HEK293 (cell line): ENCODE data around the gene ENO2.

Experiments used
- GLIS2 ChIP-seq: fragments of 450-650 bp; formaldehyde crosslinking; IDR thresholded peaks from 2 replicates; pipeline ENCODE4 v1.5.1; 2016; ENCODE audit warnings: missing biosample characterization, missing genetic modification characterization
- KLF1 ChIP-seq: fragments of 450-650 bp; formaldehyde crosslinking; IDR thresholded peaks from 2 replicates; pipeline ENCODE4 v1.5.1; 2016; ENCODE audit warnings: missing biosample characterization, missing genetic modification characterization
- KLF8 ChIP-seq: fragments of 450-650 bp; formaldehyde crosslinking; IDR thresholded peaks from 2 replicates; pipeline ENCODE4 v1.5.1; 2016; ENCODE audit warnings: missing biosample characterization, missing genetic modification characterization
- KLF9 ChIP-seq: fragments of 450-650 bp; formaldehyde crosslinking; IDR thresholded peaks from 2 replicates; pipeline ENCODE4 v1.5.1; 2016; ENCODE audit warnings: missing biosample characterization, missing genetic modification characterization, low read depth
- SP3 ChIP-seq: fragments of 450-650 bp; formaldehyde crosslinking; IDR thresholded peaks from 2 replicates; pipeline ENCODE4 v1.5.1; 2016; ENCODE audit warnings: missing biosample characterization, missing genetic modification characterization
- SP7 ChIP-seq: fragments of 450-650 bp; formaldehyde crosslinking; IDR thresholded peaks from 2 replicates; pipeline ENCODE4 v1.5.1; 2016; ENCODE audit warnings: missing biosample characterization, missing genetic modification characterization
- YY2 ChIP-seq: fragments of 450-650 bp; formaldehyde crosslinking; IDR thresholded peaks from 2 replicates; pipeline ENCODE4 v1.5.1; 2016; ENCODE audit warnings: missing biosample characterization, missing genetic modification characterization
- ZBTB20 ChIP-seq: fragments of 450-650 bp; formaldehyde crosslinking; IDR thresholded peaks from 2 replicates; pipeline ENCODE4 v1.5.1; 2016; ENCODE audit warnings: missing biosample characterization, missing genetic modification characterization
- ZBTB21 ChIP-seq: fragments of 450-650 bp; formaldehyde crosslinking; IDR thresholded peaks from 2 replicates; pipeline ENCODE4 v1.5.1; 2017; ENCODE audit warnings: missing biosample characterization, missing genetic modification characterization
- ZBTB48 ChIP-seq: fragments of 450-650 bp; formaldehyde crosslinking; IDR thresholded peaks from 2 replicates; pipeline ENCODE4 v1.5.1; 2016; ENCODE audit warnings: missing biosample characterization, missing genetic modification characterization
- ZBTB7A ChIP-seq: fragments of 450-650 bp; formaldehyde crosslinking; IDR thresholded peaks from 2 replicates; pipeline ENCODE4 v1.5.1; 2016; ENCODE audit warnings: low read depth, missing biosample characterization, missing genetic modification characterization
- ZFP3 ChIP-seq: fragments of 450-650 bp; formaldehyde crosslinking; IDR thresholded peaks from 2 replicates; pipeline ENCODE4 v1.5.1; 2016; ENCODE audit warnings: low read depth, missing biosample characterization, missing genetic modification characterization
- ZNF16 ChIP-seq: fragments of 450-650 bp; formaldehyde crosslinking; IDR thresholded peaks from 2 replicates; pipeline ENCODE4 v1.5.1; 2016; ENCODE audit warnings: low read depth, missing biosample characterization, missing genetic modification characterization
- ZNF174 ChIP-seq: fragments of 450-650 bp; formaldehyde crosslinking; IDR thresholded peaks from 2 replicates; pipeline ENCODE4 v1.5.0; 2017; ENCODE audit warnings: missing biosample characterization, mild to moderate bottlenecking, missing genetic modification characterization
- ZNF341 ChIP-seq: fragments of 450-650 bp; formaldehyde crosslinking; IDR thresholded peaks from 2 replicates; pipeline ENCODE4; 2016; ENCODE audit warnings: low read depth, missing biosample characterization, missing genetic modification characterization
- ZNF366 ChIP-seq: fragments of 450-650 bp; formaldehyde crosslinking; conservative IDR thresholded peaks from 2 replicates; pipeline ENCODE4 v1.5.1; 2016; ENCODE audit warnings: missing biosample characterization, missing genetic modification characterization
- ZNF404 ChIP-seq: fragments of 450-650 bp; formaldehyde crosslinking; IDR thresholded peaks from 2 replicates; pipeline ENCODE4 v1.5.1; 2017; ENCODE audit warnings: missing biosample characterization, missing genetic modification characterization
- ZNF548 ChIP-seq: fragments of 450-650 bp; formaldehyde crosslinking; IDR thresholded peaks from 2 replicates; pipeline ENCODE4 v1.5.1; 2016; ENCODE audit warnings: missing biosample characterization, missing genetic modification characterization
- ZNF596 ChIP-seq: fragments of 450-650 bp; IDR thresholded peaks from 2 replicates; pipeline ENCODE4 v1.5.0; 2018; ENCODE audit warnings: missing biosample characterization, mild to moderate bottlenecking, missing genetic modification characterization, moderate library complexity
- ZNF600 ChIP-seq: fragments of 450-650 bp; formaldehyde crosslinking; IDR thresholded peaks from 2 replicates; pipeline ENCODE4 v1.5.1; 2016; ENCODE audit warnings: missing biosample characterization, missing genetic modification characterization
- ZNF621 ChIP-seq: fragments of 450-650 bp; formaldehyde crosslinking; IDR thresholded peaks from 2 replicates; pipeline ENCODE4 v1.5.1; 2017; ENCODE audit warnings: missing biosample characterization, missing genetic modification characterization
- ZNF626 ChIP-seq: fragments of 450-650 bp; sonication (Bioruptor Pico); formaldehyde crosslinking; IDR thresholded peaks from 2 replicates; pipeline ENCODE4 v1.5.1; 2018; ENCODE audit warnings: missing biosample characterization, missing genetic modification characterization, inconsistent platforms
- ZNF660 ChIP-seq: fragments of 450-650 bp; IDR thresholded peaks from 2 replicates; pipeline ENCODE4 v1.5.1; 2018; ENCODE audit warnings: missing biosample characterization, mild to moderate bottlenecking, missing genetic modification characterization
- ZNF76 ChIP-seq: fragments of 450-650 bp; formaldehyde crosslinking; IDR thresholded peaks from 2 replicates; pipeline ENCODE4; 2016; ENCODE audit warnings: low read depth, missing biosample characterization, missing genetic modification characterization, borderline replicate concordance
- ZNF791 ChIP-seq: fragments of 450-650 bp; formaldehyde crosslinking; IDR thresholded peaks from 2 replicates; pipeline ENCODE4 v1.5.1; 2016; ENCODE audit warnings: missing biosample characterization, missing genetic modification characterization
- ZNF837 ChIP-seq: fragments of 450-650 bp; formaldehyde crosslinking; IDR thresholded peaks from 2 replicates; pipeline ENCODE4 v1.5.1; 2016; ENCODE audit warnings: missing biosample characterization, missing genetic modification characterization
- TF ChIP-seq, protein P1 (sequence below): fragments of 450-650 bp; formaldehyde crosslinking; IDR thresholded peaks from 2 replicates; pipeline ENCODE4 v1.5.1; 2016; ENCODE audit warnings: missing biosample characterization, missing genetic modification characterization
- TF ChIP-seq, protein P2 (sequence below): fragments of 450-650 bp; formaldehyde crosslinking; IDR thresholded peaks from 2 replicates; pipeline ENCODE4 v1.5.1; 2016; ENCODE audit warnings: missing biosample characterization, missing genetic modification characterization
- TF ChIP-seq, protein P3 (sequence below): fragments of 450-650 bp; formaldehyde crosslinking; conservative IDR thresholded peaks from 2 replicates; pipeline ENCODE4 v1.5.1; 2016; ENCODE audit warnings: low read depth, missing biosample characterization, missing genetic modification characterization
- TF ChIP-seq, protein P4 (sequence below): fragments of 450-650 bp; formaldehyde crosslinking; optimal IDR thresholded peaks from 2 replicates; pipeline ENCODE3; 2016; ENCODE audit warnings: missing biosample characterization, mild to moderate bottlenecking, missing genetic modification characterization

Gene ENO2

DNA sequence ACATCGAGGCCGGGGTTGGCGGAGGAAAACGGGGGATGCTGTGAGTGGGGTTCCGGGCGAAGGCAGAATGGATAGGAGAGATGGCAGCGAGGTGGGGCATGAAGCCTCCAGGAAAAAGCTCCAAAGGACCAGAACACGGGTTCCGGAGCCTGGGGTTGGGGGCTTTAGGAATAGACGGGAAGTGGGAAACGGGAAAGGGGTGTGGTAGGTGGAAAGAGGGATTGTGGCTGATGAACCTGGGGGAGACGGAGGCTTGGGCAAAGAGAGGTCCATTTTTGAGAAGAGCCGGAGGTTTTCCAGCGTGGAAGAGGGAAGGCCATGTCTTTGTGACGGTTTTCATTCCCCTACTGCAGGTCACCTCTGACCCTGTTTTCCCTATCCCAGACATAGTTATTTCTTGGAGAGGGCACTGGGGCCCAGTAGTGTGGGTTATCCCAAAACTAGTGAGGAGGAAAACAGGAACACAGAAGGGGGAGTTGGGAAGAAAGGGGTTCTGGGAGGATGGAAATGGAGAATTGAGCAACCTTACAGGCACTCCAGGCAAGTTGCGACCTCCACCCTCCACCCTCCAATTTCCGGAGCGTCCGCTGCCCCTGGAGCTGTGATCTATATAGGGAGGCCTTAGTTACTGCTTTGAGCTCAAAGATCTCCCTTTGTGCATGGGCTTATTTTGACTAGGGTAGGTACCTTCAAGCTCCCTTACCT lies 14.5 kb downstream of the ENO2 start (continued):
- TF ChIP-seq, protein P1, sequence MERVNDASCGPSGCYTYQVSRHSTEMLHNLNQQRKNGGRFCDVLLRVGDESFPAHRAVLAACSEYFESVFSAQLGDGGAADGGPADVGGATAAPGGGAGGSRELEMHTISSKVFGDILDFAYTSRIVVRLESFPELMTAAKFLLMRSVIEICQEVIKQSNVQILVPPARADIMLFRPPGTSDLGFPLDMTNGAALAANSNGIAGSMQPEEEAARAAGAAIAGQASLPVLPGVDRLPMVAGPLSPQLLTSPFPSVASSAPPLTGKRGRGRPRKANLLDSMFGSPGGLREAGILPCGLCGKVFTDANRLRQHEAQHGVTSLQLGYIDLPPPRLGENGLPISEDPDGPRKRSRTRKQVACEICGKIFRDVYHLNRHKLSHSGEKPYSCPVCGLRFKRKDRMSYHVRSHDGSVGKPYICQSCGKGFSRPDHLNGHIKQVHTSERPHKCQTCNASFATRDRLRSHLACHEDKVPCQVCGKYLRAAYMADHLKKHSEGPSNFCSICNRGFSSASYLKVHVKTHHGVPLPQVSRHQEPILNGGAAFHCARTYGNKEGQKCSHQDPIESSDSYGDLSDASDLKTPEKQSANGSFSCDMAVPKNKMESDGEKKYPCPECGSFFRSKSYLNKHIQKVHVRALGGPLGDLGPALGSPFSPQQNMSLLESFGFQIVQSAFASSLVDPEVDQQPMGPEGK (tag by site-specific recombination) = 0 out of 2 replicates have a peak, but pooled peaks have one; percentile 80
- TF ChIP-seq ZNF16 (tag by site-specific recombination) = no peak
- no peak for TF ChIP-seq ZNF621 (tag by site-specific recombination)
- 0 out of 2 replicates have a peak, but pooled peaks have one; percentile 10 for TF ChIP-seq KLF1 (tag by site-specific recombination)
- TF ChIP-seq YY2 (tag by site-specific recombination) = 0 out of 2 replicates have a peak, but pooled peaks have one; percentile 34
- no peak for TF ChIP-seq ZNF660 (tag by site-specific recombination)
- TF ChIP-seq ZNF404 = no peak
- no peak for TF ChIP-seq ZNF548 (tag by site-specific recombination)
- TF ChIP-seq, protein P2, sequence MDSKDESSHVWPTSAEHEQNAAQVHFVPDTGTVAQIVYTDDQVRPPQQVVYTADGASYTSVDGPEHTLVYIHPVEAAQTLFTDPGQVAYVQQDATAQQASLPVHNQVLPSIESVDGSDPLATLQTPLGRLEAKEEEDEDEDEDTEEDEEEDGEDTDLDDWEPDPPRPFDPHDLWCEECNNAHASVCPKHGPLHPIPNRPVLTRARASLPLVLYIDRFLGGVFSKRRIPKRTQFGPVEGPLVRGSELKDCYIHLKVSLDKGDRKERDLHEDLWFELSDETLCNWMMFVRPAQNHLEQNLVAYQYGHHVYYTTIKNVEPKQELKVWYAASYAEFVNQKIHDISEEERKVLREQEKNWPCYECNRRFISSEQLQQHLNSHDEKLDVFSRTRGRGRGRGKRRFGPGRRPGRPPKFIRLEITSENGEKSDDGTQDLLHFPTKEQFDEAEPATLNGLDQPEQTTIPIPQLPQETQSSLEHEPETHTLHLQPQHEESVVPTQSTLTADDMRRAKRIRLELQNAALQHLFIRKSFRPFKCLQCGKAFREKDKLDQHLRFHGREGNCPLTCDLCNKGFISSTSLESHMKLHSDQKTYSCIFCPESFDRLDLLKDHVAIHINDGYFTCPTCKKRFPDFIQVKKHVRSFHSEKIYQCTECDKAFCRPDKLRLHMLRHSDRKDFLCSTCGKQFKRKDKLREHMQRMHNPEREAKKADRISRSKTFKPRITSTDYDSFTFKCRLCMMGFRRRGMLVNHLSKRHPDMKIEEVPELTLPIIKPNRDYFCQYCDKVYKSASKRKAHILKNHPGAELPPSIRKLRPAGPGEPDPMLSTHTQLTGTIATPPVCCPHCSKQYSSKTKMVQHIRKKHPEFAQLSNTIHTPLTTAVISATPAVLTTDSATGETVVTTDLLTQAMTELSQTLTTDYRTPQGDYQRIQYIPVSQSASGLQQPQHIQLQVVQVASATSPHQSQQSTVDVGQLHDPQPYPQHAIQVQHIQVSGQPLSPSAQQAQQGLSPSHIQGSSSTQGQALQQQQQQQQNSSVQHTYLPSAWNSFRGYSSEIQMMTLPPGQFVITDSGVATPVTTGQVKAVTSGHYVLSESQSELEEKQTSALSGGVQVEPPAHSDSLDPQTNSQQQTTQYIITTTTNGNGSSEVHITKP = peak; percentile 92
- 0 out of 2 replicates have a peak, but pooled peaks have one; percentile 15 for TF ChIP-seq KLF8
- no peak for TF ChIP-seq ZNF596
- TF ChIP-seq ZBTB21 (tag by site-specific recombination) = 0 out of 2 replicates have a peak, but pooled peaks have one; percentile 14
- no peak for TF ChIP-seq SP3 (tag by site-specific recombination)
- 0 out of 2 replicates have a peak, but pooled peaks have one; percentile 12 for TF ChIP-seq ZFP3
- TF ChIP-seq SP7 = no peak
- TF ChIP-seq, protein P3, sequence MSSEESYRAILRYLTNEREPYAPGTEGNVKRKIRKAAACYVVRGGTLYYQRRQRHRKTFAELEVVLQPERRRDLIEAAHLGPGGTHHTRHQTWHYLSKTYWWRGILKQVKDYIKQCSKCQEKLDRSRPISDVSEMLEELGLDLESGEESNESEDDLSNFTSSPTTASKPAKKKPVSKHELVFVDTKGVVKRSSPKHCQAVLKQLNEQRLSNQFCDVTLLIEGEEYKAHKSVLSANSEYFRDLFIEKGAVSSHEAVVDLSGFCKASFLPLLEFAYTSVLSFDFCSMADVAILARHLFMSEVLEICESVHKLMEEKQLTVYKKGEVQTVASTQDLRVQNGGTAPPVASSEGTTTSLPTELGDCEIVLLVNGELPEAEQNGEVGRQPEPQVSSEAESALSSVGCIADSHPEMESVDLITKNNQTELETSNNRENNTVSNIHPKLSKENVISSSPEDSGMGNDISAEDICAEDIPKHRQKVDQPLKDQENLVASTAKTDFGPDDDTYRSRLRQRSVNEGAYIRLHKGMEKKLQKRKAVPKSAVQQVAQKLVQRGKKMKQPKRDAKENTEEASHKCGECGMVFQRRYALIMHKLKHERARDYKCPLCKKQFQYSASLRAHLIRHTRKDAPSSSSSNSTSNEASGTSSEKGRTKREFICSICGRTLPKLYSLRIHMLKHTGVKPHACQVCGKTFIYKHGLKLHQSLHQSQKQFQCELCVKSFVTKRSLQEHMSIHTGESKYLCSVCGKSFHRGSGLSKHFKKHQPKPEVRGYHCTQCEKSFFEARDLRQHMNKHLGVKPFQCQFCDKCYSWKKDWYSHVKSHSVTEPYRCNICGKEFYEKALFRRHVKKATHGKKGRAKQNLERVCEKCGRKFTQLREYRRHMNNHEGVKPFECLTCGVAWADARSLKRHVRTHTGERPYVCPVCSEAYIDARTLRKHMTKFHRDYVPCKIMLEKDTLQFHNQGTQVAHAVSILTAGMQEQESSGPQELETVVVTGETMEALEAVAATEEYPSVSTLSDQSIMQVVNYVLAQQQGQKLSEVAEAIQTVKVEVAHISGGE (tag by site-specific recombination) = 0 out of 2 replicates have a peak, but pooled peaks have one; percentile 27
- no peak for TF ChIP-seq ZNF626 (tag by site-specific recombination)
- TF ChIP-seq GLIS2 (tag by site-specific recombination) = no peak
- TF ChIP-seq, protein P4, sequence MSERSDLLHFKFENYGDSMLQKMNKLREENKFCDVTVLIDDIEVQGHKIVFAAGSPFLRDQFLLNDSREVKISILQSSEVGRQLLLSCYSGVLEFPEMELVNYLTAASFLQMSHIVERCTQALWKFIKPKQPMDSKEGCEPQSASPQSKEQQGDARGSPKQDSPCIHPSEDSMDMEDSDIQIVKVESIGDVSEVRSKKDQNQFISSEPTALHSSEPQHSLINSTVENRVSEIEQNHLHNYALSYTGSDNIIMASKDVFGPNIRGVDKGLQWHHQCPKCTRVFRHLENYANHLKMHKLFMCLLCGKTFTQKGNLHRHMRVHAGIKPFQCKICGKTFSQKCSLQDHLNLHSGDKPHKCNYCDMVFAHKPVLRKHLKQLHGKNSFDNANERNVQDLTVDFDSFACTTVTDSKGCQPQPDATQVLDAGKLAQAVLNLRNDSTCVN (tag by site-specific recombination) = peak; percentile 27
- peak; percentile 56; the same call in 1 of the 2 replicates for TF ChIP-seq ZBTB7A (tag by site-specific recombination)
- TF ChIP-seq ZNF837 = no peak
- TF ChIP-seq ZNF366 = peak; percentile 81
- TF ChIP-seq ZBTB20 = peak; percentile 96
- peak; percentile 73; the same call in 1 of the 2 replicates for TF ChIP-seq ZNF76 (tag by site-specific recombination)
- TF ChIP-seq ZNF600 = peak; percentile 45
- TF ChIP-seq KLF9 (tag by site-specific recombination) = peak; percentile 70
- peak; percentile 46 for TF ChIP-seq ZNF341 (tag by site-specific recombination)
- TF ChIP-seq ZNF791 = no peak
- no peak for TF ChIP-seq ZNF174 (tag by site-specific recombination)
- no peak for TF ChIP-seq ZBTB48 (tag by site-specific recombination)
- TF ChIP-seq, all 188 proteins: peak for 22
